NT2/D1 (cell line): ENCODE measurements around the gene KRT25.

Experiments used
- YY1 ChIP-seq: IDR thresholded peaks from 2 replicates; pipeline ENCODE4 v1.6.1; 2011; ENCODE audit not compliant: insufficient read length, insufficient read depth
- ZNF274 ChIP-seq: IDR thresholded peaks from 2 replicates; pipeline ENCODE4 v1.6.1; 2011; ENCODE audit warnings: mild to moderate bottlenecking, low read depth, low read length

DNA sequence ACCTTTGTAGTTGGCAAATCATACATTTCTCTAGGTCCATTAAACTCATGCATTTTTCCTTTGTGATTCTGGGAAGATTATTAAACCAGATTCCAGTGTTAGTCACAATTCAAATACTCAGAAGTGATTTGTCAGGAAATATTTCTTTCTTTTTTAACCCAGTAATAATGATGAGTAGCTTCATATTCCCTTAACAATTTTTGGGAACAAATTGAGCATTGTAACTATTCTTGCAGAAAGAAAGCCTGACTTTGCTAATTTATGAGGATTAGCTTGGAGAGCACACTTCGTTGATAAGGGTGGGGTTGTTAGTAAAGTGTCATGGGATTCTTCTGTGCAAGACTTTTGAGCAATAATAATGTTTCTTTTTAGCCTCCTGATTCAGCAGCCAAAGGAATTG, 32.9 kb downstream of the KRT25 start:
- no peak for TF ChIP-seq YY1
- no peak for TF ChIP-seq ZNF274
